ENCODE data around the gene HINT2. TPM values are rescaled to one million over a fixed set of nuclear protein-coding genes. Genes with fewer than 3 reads are reported as not detected.

The HINT2 gene
- total RNA-seq, 1 donor from 2014 or later = 60.1 TPM

DNA sequence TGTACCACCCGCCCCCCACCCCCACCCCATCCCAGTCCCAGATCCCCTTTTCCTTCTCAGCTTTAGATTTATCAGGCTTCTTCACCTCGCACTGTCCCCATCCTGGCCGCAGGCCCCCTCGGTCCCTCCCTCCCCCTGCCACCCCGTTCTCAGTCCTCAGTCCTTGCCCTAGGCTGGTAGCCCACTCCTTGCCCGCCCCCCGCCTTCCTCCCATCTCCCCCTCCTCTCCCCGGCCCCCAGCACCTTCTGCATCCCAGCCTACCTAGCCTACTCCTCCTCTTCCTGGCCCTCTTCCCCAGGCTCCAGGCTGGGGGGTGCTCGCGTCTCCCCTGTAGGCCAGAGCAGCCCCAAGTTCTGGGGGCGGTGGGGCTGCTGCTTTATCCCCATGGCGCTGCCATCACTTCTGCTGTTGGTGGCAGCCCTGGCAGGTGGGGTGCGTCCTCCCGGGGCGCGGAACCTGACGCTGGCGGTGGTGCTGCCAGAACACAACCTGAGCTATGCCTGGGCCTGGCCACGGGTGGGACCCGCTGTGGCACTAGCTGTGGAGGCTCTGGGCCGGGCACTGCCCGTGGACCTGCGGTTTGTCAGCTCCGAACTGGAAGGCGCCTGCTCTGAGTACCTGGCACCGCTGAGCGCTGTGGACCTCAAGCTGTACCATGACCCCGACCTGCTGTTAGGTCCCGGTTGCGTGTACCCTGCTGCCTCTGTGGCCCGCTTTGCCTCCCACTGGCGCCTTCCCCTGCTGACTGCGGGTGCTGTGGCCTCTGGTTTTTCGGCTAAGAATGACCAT is 22.6 kb downstream of the HINT2 start:
- no peaks in the 10 kb centered on the region for H3K36me3 Mint-ChIP-seq (ENCODE audit: low read depth)
- DNase-seq (ENCODE audit: low read depth, low spot score) = no peak
- H3K4me3 Mint-ChIP-seq = peak overlapping the region; percentile 25
- no peaks in the 10 kb centered on the region for H3K9me3 Mint-ChIP-seq
- no peaks in the 10 kb centered on the region for H3K27me3 Mint-ChIP-seq (ENCODE audit: low read depth)
- TF ChIP-seq, protein P1, sequence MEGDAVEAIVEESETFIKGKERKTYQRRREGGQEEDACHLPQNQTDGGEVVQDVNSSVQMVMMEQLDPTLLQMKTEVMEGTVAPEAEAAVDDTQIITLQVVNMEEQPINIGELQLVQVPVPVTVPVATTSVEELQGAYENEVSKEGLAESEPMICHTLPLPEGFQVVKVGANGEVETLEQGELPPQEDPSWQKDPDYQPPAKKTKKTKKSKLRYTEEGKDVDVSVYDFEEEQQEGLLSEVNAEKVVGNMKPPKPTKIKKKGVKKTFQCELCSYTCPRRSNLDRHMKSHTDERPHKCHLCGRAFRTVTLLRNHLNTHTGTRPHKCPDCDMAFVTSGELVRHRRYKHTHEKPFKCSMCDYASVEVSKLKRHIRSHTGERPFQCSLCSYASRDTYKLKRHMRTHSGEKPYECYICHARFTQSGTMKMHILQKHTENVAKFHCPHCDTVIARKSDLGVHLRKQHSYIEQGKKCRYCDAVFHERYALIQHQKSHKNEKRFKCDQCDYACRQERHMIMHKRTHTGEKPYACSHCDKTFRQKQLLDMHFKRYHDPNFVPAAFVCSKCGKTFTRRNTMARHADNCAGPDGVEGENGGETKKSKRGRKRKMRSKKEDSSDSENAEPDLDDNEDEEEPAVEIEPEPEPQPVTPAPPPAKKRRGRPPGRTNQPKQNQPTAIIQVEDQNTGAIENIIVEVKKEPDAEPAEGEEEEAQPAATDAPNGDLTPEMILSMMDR (conservative IDR thresholded peaks at IDR 0.05) = no peak
- H3K27ac Mint-ChIP-seq (ENCODE audit: unreplicated experiment) = no peak overlapping the region
- peaks cover 31% of the 10 kb centered on the region for H3K4me1 Mint-ChIP-seq

DNA sequence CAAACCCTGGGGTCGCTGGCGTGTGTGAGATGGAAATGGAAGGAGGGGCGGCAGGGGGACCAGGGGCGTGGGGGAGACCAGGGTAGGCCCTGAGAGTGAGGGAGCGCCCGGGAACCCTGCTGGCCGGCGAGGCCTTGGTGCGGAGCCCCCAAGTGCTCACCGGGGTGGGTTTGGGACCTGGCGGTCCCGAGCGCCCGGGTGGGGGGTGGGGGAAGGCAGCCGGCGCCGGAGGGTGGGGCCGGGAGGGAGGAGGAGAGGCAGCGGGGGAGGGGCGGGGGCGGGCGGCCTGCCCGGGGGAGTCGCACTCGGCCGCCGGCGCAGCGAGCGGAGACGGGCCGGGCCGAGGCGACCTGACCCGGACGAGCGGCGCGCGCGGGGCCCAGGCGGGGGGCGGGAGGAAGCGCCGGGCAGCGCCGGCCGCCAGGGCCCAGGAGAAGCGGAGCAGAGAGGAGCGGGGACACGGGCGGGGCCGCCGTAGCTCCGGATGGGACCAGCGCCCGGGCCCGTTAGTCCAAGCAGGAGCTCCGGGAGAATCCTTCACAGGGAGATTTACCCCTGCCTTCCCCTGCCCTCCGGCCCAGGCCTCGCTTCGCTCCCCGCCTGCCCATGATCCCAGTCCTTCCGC is 23.4 kb downstream of the HINT2 start, which contains the start of gene NPR2:
Gene NPR2, plus strand, starts transcription at position 295 of the 625 bp plus-strand sequence. CDS start 818 bp downstream, outside the sequence.
- H3K27ac Mint-ChIP-seq (ENCODE audit: unreplicated experiment) = peak within 1 kb of the TSS; percentile 53
- DNase-seq (ENCODE audit: low read depth, low spot score) = peak; percentile 23
- peaks cover 27% of the 10 kb centered on the region for H3K4me1 Mint-ChIP-seq
- H3K36me3 Mint-ChIP-seq (ENCODE audit: low read depth) = no peaks in the 10 kb centered on the region
- no peaks in the 10 kb centered on the region for H3K9me3 Mint-ChIP-seq
- H3K27me3 Mint-ChIP-seq (ENCODE audit: low read depth) = no peaks in the 10 kb centered on the region
- TF ChIP-seq, protein P1 (conservative IDR thresholded peaks at IDR 0.05) = no peak
- peak within 1 kb of the TSS; percentile 90 for H3K4me3 Mint-ChIP-seq

DNA sequence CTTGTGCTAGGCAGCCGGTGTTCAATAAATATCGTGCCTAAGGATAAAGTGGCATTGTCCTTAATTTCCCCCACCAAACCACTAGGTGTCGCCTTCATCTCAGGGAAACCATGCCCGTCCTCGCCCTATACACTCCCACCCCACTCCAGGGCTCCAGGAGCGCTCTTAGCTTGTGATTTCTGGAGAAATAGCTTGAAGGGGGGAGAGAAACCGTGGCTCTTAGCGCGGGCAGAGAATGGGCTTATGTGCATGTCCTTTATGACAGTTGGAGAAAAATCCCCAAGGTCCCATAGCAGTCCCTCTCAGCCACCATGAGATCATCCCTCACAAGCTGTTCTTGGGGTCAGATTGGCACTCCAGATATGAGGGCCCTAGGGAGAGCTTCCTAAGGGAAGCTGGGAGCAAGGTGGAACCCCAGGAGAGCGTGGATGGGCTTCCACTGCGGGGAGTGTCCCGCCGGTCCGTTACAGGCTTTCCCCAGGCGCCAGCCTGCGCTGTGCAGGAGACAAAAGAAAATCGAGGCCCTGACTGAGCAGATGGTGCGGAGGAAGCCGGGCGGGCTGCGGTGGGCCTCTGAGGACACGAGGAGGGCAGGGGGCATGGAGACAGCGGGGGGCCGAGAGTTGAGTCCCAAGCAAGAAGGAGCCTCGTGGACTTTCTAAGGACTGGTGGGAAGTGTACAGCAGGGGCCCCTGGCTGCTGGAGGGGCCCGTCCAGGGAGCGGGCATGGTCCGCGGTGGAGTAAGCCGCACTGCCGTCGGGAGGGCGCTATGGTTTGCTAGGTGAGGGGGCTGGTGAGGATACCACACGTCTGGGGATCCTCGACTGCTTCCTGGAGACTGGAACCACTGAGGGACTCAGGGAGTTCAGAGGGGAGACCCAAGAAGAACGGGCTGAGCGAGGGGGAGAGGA is 24.2 kb downstream of the HINT2 start:
- Mint-ChIP-seq H3K9me3 (no peaks in the 10 kb centered on the region), H3K27ac (ENCODE audit: unreplicated experiment) (peak overlapping the region; percentile 53), H3K4me1 (peaks cover 27% of the 10 kb centered on the region), H3K4me3 (peak overlapping the region; percentile 90), H3K36me3 (ENCODE audit: low read depth) (no peaks in the 10 kb centered on the region), H3K27me3 (ENCODE audit: low read depth) (no peaks in the 10 kb centered on the region)
- DNase-seq (ENCODE audit: low read depth, low spot score) = peak; percentile 70
- TF ChIP-seq, protein P1 (conservative IDR thresholded peaks at IDR 0.05) = peak; percentile 91

DNA sequence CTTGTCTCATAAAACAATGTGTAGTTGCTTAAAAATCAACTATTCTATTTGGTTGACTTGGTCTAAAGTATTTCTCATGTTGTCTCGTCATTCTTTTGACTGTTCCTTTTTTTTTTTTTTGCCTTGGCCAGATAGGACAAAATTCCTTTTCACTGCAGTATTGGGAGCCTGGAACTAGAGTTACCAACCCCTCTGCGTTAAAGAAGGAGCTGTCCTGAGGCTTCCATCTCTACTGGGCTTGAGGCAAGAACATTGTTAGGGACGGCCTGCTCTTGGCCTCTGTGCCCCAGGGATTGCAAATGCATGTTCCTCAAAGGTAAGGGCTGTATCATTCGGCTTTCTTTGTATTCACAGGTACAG is 24.8 kb downstream of the HINT2 start:
- Mint-ChIP-seq H3K4me3 (peak overlapping the region; percentile 90), H3K9me3 (no peaks in the 10 kb centered on the region), H3K27me3 (ENCODE audit: low read depth) (no peaks in the 10 kb centered on the region), H3K4me1 (peaks cover 21% of the 10 kb centered on the region), H3K36me3 (ENCODE audit: low read depth) (no peaks in the 10 kb centered on the region), H3K27ac (ENCODE audit: unreplicated experiment) (no peak overlapping the region)
- no peak for DNase-seq (ENCODE audit: low read depth, low spot score)
- TF ChIP-seq, protein P1 (conservative IDR thresholded peaks at IDR 0.05) = no peak

DNA sequence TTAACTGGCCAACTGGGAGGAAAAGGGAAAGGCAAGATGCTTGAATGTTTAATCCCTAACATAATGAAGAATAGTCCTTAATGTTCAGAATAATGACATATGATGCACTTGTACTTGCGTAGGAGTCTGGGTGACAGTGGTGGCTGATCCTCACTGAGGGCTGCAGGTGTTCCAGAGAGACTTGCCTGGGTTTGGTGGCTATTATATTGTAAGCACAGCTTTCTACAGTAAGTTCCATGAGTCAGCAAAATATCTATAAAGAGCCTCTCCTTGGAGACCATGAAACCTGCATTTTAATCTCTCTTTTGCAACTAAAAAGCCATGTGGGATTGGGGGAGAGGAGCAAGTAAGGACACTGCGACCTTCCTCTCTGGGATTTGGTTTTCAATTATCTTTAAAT is 25.3 kb downstream of the HINT2 start:
- Mint-ChIP-seq H3K36me3 (ENCODE audit: low read depth) (no peaks in the 10 kb centered on the region), H3K9me3 (no peaks in the 10 kb centered on the region), H3K4me1 (peaks cover 19% of the 10 kb centered on the region), H3K27ac (ENCODE audit: unreplicated experiment) (no peak overlapping the region), H3K27me3 (ENCODE audit: low read depth) (no peaks in the 10 kb centered on the region), H3K4me3 (no peak overlapping the region)
- no peak for DNase-seq (ENCODE audit: low read depth, low spot score)
- TF ChIP-seq, protein P1 (conservative IDR thresholded peaks at IDR 0.05) = no peak

All from neural crest cell (in vitro differentiated cells).